HG02642 (cell line): ENCODE measurements around the gene GPR137.
"Not testable (repeated sequence)": the region's sequence is repeated elsewhere in the genome, so short reads cannot be mapped to it uniquely, and the experiment has no call there.

Experiments used
- ATAC-seq: cut with Tn5 transposase; IDR thresholded peaks from one replicate; pipeline ENCODE4 v1.9.1; 2021; ENCODE audit warnings: mild to moderate bottlenecking; ENCODE audit not compliant: unreplicated experiment, poor library complexity

Gene GPR137

DNA sequence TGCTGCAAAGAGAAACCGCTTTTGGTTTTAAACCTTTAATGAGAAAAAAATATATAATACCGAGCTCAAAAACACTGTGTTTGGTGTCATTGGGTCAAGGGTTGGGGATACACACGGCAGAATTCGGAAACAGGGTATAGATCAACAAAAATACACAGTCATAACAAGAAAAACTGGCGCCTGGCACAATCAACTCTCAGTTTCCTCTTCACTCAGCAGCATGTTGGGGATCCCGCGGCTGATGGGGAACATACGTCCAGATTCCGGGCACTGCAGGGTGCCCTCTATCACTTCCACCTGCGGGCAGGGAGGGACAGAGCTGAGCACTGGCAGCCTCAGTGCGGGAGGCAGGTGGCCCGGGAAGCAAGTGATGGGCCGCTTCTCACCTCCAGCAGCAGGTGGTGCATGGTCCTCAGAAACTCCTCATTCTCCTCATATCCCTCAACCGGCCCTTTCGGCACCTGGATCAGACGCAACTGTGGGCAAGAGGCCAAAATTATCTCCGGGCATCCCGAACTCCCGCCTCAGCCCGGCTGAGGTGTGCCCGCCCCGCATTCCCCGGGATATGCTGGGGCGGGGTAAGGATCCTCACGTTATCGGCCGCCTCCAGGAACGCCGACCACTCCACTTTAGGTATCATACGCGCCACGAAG lies 31.1 kb downstream of the GPR137 start:
- peak; percentile 3 for ATAC-seq

GRCh38 chr11:64317325-64317960 lies 31.8 kb downstream of the GPR137 start, which contains the start of gene TRMT112:
Gene TRMT112, minus strand, starts transcription at chr11:64317559. Its CDS starts 33 bp downstream, at chr11:64317526.
- peak; percentile 63 for ATAC-seq

GRCh38 chr11:64317961-64318765 lies 32.5 kb downstream of the GPR137 start, which contains the start of gene PRDX5:
Gene PRDX5, plus strand, starts transcription at chr11:64318121. Its CDS starts 95 bp downstream, at chr11:64318216.
- peak; percentile 84 for ATAC-seq

- no peak for ATAC-seq
Observed at GRCh38 chr11:64318766-64319761, 33.4 kb downstream of the GPR137 start.

GRCh38 chr11:64320556-64320955 lies 34.9 kb downstream of the GPR137 start:
- no peak for ATAC-seq

DNA sequence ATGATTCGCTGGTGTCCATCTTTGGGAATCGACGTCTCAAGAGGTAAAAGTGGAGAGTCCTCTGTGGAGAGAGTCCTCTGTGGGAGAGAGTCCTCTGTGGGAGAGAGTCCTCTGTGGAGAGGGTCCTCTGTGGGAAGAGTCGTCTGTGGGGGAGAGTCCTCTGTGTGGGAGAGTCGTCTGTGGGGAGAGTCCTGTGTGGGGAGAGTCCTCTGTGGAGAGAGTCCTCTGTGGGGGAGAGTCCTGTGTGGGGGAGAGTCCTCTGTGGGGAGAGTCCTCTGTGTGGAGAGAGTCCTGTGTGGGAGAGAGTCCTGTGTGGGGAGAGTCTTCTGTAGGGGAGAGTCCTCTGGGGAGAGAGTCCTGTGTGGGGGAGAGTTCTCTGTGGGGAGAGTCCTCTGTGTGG lies 35.4 kb downstream of the GPR137 start:
- no peak for ATAC-seq

GRCh38 chr11:64321533-64321932 lies 35.9 kb downstream of the GPR137 start:
- no peak for ATAC-seq

- ATAC-seq = no peak
Observed at GRCh38 chr11:64322925-64323260, 37.2 kb downstream of the GPR137 start.

DNA sequence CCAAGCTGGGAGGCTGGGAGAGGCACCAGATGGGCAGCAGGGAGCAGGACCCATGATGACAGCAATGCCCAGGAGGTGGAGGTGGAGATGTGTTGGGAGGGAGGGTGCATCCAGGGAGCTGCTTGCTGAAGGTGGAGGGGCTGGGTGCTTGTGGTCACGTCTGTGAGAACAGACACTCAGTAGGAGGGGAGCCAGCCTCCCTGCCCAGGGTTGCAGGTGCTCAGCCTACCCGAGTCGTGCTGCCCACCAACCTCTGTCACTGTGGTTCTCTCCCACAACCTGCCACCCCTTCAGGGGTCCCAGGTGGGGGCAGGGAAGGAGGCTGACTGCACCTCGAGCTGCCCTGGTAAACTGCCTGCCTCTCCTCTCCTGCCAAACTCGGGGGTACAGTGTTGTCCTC lies 37.7 kb downstream of the GPR137 start:
- ATAC-seq = no peak

GRCh38 chr11:64323984-64324383 lies 38.3 kb downstream of the GPR137 start:
- not testable (repeated sequence) for ATAC-seq

- no peak for ATAC-seq
Observed at GRCh38 chr11:64324692-64325469, 39.2 kb downstream of the GPR137 start.

DNA sequence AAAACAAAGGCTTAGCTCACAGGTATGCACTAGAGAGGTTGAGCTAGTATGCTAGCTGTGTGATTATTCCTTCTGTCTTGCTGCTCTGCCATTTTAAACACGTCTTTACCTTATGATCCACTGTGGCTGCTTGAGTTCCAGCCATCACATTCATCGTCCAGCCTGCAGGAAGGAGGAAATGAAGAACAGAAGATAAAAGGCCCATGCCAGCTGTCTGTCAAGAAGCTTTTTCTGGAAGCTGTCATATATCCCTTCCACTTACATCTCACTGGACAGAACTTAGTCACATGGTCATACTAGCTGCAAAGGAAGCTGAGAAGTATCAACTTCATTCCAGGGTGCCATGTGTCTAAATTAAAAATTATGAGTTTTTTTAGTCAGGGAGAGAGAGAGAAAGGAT lies 41.7 kb downstream of the GPR137 start:
- no peak for ATAC-seq

- ATAC-seq = no peak
Observed at GRCh38 chr11:64327993-64328392, 42.3 kb downstream of the GPR137 start.

GRCh38 chr11:64330888-64331287 lies 45.2 kb downstream of the GPR137 start:
- no peak for ATAC-seq

DNA sequence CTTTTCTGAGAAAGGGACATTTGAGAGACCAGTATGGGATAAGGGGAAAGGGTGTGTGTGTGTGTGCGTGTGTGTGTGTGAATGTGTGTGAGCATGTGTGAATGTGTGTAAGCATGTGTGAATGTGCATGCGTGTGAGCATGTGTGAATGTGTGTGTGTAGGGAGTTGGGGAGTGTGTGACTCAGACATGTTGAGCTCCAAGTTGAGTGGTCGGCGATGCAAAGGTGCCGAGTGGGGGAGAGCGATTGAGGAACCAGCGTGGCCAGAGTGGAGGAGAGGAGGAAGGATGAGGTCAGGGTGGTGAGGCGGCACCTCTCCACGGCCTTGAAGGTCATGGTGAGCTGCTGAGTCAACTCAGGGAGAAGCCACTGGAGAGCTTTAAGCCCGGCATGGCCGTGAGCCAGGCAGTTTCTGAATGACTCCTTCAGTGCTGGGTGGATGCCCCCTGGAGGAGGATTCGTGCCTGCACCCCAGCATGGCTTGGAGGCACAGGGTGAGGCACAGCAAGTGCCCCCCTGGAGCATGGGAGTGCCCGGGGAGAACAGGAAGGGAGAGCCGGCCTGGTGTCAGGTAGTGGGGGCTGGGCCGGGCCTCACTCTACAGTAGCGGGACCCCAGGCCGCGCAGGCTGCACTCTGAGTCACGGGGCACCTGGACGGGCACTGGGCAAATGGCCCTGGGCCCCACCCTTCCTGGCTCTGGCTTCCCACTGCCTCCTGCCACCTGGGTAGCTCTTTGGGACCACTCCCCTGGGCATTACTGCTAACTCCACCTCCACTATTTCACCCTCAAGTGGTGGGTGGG lies 46.1 kb downstream of the GPR137 start:
- ATAC-seq = peak; percentile 48

- no peak for ATAC-seq
Observed at GRCh38 chr11:64333556-64333955, 47.9 kb downstream of the GPR137 start.

DNA sequence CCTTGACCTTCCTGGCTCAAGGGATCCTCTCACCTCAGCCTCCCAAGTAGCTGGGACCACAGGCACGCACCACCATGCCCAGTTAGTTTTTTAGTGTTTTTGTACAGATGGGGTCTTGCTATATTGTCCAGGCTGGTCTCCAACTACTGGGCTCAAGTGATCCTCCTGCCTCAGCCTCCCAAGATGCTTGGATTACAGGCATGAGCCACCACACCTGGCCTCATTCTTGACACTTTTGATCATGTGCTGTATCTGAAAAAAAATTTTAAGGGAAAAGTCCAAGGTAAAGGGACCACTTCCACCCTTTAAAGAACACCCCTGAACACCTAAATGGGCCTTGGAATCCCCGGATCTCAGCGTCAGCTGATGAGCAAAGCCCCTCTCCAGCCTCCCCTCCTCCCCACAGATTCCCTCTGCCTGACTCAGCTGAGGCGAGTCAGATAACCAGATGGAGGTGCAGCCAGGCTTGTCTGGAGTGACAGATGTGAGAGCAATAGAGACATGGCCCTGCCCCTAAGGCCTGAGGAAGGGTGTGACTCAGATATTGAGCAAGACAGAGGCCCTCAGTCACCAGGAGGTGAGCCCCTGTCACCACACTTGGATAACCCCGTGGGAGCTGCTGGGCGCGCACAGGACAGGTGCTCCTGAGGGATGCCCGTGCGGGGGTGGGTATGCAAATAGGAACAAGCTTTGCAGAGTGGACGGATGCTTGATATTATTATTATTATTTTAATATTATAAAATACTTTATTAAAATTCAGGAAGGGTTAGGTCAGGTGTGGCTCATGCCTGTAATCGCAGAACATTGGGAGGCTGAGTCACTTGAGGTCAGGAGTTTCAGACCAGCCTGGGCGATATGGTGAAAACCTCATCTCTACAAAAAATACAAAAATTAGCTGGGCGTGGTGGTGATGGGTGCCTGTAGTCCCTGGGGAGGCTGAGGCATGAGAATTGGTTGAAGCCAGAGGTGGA lies 49.4 kb downstream of the GPR137 start:
- ATAC-seq = peak; percentile 80
